ENCODE data around the gene FAM25G.
"Not testable (repeated sequence)": the region's sequence is repeated elsewhere in the genome, so short reads cannot be mapped to it uniquely, and the experiment has no call there.

The FAM25G gene

DNA sequence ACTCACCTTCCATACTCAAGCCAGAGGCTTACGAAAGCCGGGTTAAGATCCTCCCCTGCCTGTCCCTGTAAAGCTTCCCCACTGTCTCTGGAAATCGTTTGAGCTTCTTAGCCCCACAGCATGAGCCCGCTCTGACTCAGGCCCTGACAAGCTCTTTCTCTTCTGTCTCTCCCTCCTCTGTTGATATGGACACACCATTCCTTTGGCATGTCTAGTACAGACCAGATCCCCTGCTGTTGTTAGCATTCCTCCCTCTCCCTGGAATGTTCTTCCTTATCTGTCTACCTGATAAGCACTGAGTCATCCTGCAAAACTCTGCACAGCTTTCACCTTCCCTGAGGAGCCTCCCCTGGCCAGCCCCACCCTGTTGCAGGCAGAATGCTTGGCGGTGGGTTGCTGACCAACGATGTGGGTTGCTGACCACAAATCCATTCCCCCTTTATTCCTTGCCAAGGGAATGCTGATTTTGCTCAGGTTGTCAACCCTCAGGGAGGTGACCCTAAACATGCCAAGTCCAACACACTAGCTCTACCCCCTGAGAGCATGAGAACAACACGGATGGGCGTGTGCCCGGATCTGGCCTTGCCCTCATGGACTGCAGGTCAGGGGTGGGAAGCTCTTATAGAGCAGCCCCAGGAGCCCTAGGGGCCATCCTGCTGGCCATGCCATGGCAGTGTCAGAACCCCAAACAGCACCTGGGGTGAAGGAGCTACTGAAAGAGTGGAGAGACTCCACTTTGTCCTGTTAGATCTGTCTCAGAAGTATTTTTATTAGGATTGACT lies 28.7 kb downstream of the FAM25G start:
- not testable (repeated sequence) for H3K9me2 ChIP-seq (replicated peaks; ENCODE audit: insufficient read depth, low read length); H3K9ac ChIP-seq (ENCODE audit: low read length); H3K9me3 ChIP-seq (ENCODE audit: insufficient read depth, low read length); H2AFZ ChIP-seq (ENCODE audit: low read depth, low read length, severe bottlenecking); H3K36me3 ChIP-seq (ENCODE audit: low read length); H3K27ac ChIP-seq (ENCODE audit: low read depth, low read length); H4K20me1 ChIP-seq (ENCODE audit: low read depth, low read length); H3K4me3 ChIP-seq (ENCODE audit: insufficient read depth, low read length, poor library complexity, severe bottlenecking); H3K4me2 ChIP-seq (ENCODE audit: low read depth, low read length, poor library complexity, severe bottlenecking); H3K27me3 ChIP-seq (ENCODE audit: low read length); H3K79me2 ChIP-seq (ENCODE audit: insufficient read depth, low read length); H3F3A ChIP-seq (ENCODE audit: insufficient read depth)

DNA sequence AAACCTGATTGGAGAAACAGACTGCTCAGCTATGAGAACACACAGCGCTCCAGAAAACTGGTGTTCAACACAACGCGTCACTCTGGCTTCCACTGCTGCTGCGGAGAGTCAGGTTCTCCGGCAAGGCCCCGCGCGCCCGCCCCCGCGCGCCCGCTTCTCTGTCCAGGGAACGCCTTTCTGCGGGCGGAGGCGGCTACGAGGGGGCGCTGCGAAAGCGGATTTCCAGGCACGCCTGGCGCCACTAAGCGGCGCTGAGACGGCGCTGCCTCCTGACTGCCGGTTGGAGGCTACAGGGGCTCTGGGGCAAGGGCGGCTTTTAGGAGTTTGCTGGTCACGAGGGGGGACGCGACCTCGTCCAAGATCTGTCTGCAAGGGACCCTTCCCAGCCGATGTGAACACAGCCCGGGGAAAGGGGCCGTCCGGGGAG lies 30.2 kb downstream of the FAM25G start:
- not testable (repeated sequence) for H2AFZ ChIP-seq (ENCODE audit: low read depth, low read length, severe bottlenecking); H3K27me3 ChIP-seq (ENCODE audit: low read length); H3K36me3 ChIP-seq (ENCODE audit: low read length); H3K9ac ChIP-seq (ENCODE audit: low read length); H3K9me2 ChIP-seq (replicated peaks; ENCODE audit: insufficient read depth, low read length); H3F3A ChIP-seq (ENCODE audit: insufficient read depth); H3K4me2 ChIP-seq (ENCODE audit: low read depth, low read length, poor library complexity, severe bottlenecking); H3K9me3 ChIP-seq (ENCODE audit: insufficient read depth, low read length); H3K27ac ChIP-seq (ENCODE audit: low read depth, low read length); H3K4me3 ChIP-seq (ENCODE audit: insufficient read depth, low read length, poor library complexity, severe bottlenecking); H3K79me2 ChIP-seq (ENCODE audit: insufficient read depth, low read length); H4K20me1 ChIP-seq (ENCODE audit: low read depth, low read length)

DNA sequence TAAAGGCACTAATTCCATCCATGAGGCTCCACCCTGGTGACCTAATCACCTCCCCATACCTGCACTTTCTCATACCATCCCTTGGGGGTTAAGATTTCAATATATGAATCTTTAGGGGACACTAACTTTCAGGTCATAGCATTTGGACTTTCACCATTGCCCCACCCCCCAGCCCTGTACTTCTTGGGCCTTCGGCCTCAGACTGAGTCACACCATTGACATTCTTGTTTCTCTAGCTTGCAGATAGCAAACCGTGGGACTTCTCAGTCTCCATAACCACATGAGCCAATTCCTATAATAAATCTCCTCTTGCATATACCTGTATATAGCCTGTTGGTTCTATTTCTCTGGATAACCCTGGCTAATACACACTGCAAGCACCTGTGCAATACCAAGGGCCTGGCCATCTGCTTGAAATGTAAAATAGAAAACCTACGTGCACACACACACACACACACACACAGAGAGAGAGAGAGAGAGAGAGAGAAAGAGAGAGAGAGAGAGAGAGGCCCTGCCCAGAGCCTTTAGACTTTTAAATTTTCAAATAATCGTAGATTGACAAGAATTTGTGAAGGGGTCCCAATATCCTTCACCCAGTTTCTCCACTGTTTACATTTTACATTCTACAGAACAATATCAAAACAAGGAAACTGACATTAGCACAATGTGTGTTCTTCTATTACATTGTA lies 32.9 kb downstream of the FAM25G start:
- no peaks in the 10 kb centered on the region for H3K9me2 ChIP-seq (replicated peaks; ENCODE audit: insufficient read depth, low read length)
- H3K36me3 ChIP-seq (ENCODE audit: low read length), result no peaks in the 10 kb centered on the region
- TF ChIP-seq EZH2phosphoT487 (conservative IDR thresholded peaks at IDR 0.05; ENCODE audit: low read length), result no peak
- TF ChIP-seq, protein P1, sequence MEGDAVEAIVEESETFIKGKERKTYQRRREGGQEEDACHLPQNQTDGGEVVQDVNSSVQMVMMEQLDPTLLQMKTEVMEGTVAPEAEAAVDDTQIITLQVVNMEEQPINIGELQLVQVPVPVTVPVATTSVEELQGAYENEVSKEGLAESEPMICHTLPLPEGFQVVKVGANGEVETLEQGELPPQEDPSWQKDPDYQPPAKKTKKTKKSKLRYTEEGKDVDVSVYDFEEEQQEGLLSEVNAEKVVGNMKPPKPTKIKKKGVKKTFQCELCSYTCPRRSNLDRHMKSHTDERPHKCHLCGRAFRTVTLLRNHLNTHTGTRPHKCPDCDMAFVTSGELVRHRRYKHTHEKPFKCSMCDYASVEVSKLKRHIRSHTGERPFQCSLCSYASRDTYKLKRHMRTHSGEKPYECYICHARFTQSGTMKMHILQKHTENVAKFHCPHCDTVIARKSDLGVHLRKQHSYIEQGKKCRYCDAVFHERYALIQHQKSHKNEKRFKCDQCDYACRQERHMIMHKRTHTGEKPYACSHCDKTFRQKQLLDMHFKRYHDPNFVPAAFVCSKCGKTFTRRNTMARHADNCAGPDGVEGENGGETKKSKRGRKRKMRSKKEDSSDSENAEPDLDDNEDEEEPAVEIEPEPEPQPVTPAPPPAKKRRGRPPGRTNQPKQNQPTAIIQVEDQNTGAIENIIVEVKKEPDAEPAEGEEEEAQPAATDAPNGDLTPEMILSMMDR (IDR thresholded peaks at IDR 0.05; ENCODE audit: insufficient read depth, low read length, poor library complexity, severe bottlenecking), result no peak
- no peaks in the 10 kb centered on the region for H3K79me2 ChIP-seq (ENCODE audit: insufficient read depth, low read length)
- H3F3A ChIP-seq (ENCODE audit: insufficient read depth), result no peaks in the 10 kb centered on the region
- no peaks in the 10 kb centered on the region for H3K27me3 ChIP-seq (ENCODE audit: low read length)
- no peak overlapping the region for H3K27ac ChIP-seq (ENCODE audit: low read depth, low read length)
- no peak overlapping the region for H3K4me3 ChIP-seq (ENCODE audit: insufficient read depth, low read length, poor library complexity, severe bottlenecking)
- no peak overlapping the region for H2AFZ ChIP-seq (ENCODE audit: low read depth, low read length, severe bottlenecking)
- no peaks in the 10 kb centered on the region for H3K9me3 ChIP-seq (ENCODE audit: insufficient read depth, low read length)
- H4K20me1 ChIP-seq (ENCODE audit: low read depth, low read length), result no peaks in the 10 kb centered on the region
- H3K9ac ChIP-seq (ENCODE audit: low read length), result no peak overlapping the region
- no peak overlapping the region for H3K4me2 ChIP-seq (ENCODE audit: low read depth, low read length, poor library complexity, severe bottlenecking)

DNA sequence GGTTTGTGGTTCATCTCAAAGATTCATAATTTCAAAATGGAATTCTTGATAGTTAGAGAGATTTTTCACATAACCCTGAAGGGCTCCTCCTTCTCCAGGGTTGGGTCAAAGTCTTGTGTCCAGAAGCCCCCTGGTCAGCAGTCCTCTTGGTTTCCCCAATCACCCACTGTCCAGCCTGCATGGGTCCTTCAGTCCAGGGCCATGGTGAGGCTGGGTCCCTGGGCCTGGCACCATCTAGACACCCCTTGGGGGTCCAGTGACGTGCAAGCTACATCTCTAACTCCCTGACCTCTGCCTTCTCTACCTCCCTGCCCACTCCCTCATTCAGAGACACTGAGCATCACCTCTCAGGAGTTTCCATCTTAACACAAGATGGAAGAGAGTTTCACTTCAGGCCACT lies 33.7 kb downstream of the FAM25G start:
- H3F3A ChIP-seq (ENCODE audit: insufficient read depth), result no peaks in the 10 kb centered on the region
- no peak overlapping the region for H3K4me3 ChIP-seq (ENCODE audit: insufficient read depth, low read length, poor library complexity, severe bottlenecking)
- H4K20me1 ChIP-seq (ENCODE audit: low read depth, low read length), result no peaks in the 10 kb centered on the region
- no peaks in the 10 kb centered on the region for H3K9me2 ChIP-seq (replicated peaks; ENCODE audit: insufficient read depth, low read length)
- no peaks in the 10 kb centered on the region for H3K79me2 ChIP-seq (ENCODE audit: insufficient read depth, low read length)
- no peaks in the 10 kb centered on the region for H3K36me3 ChIP-seq (ENCODE audit: low read length)
- H3K9me3 ChIP-seq (ENCODE audit: insufficient read depth, low read length), result no peaks in the 10 kb centered on the region
- TF ChIP-seq EZH2phosphoT487 (conservative IDR thresholded peaks at IDR 0.05; ENCODE audit: low read length), result no peak
- TF ChIP-seq, protein P1 (IDR thresholded peaks at IDR 0.05; ENCODE audit: insufficient read depth, low read length, poor library complexity, severe bottlenecking), result no peak
- H3K9ac ChIP-seq (ENCODE audit: low read length), result no peak overlapping the region
- no peak overlapping the region for H3K4me2 ChIP-seq (ENCODE audit: low read depth, low read length, poor library complexity, severe bottlenecking)
- no peaks in the 10 kb centered on the region for H3K27me3 ChIP-seq (ENCODE audit: low read length)
- H2AFZ ChIP-seq (ENCODE audit: low read depth, low read length, severe bottlenecking), result no peak overlapping the region
- no peak overlapping the region for H3K27ac ChIP-seq (ENCODE audit: low read depth, low read length)
